Astrocyte of the spinal cord (primary cell): ENCODE measurements around the gene CDYL.

Experiments
- DNase-seq: peaks from one replicate; pipeline ENCODE4 v3.0.0; 2011; ENCODE audit warnings: low read depth, low spot score
- H3K4me3 ChIP-seq: 2 replicates; pipeline ENCODE4 v1.5.1; 2011; ENCODE audit warnings: low read depth, mild to moderate bottlenecking, low read length, moderate library complexity
- in situ Hi-C: cut with HindIII; loops from 2 replicates; pipeline ENCODE4 v1.10.0; 2017; ENCODE audit warnings: low sequenced_read_pairs
- TF ChIP-seq, protein P1 (sequence below): IDR thresholded peaks from 2 replicates; pipeline ENCODE4 v1.5.1; 2012; ENCODE audit warnings: low read depth, mild to moderate bottlenecking, low read length, inconsistent platforms

Gene CDYL

GRCh38 chr6:4920914-4921410 is 144.8 kb downstream of the CDYL start:
- no peak overlapping the region for H3K4me3 ChIP-seq
- in situ Hi-C loops, result no loop called here
- DNase-seq, result no peak
- TF ChIP-seq, protein P1, sequence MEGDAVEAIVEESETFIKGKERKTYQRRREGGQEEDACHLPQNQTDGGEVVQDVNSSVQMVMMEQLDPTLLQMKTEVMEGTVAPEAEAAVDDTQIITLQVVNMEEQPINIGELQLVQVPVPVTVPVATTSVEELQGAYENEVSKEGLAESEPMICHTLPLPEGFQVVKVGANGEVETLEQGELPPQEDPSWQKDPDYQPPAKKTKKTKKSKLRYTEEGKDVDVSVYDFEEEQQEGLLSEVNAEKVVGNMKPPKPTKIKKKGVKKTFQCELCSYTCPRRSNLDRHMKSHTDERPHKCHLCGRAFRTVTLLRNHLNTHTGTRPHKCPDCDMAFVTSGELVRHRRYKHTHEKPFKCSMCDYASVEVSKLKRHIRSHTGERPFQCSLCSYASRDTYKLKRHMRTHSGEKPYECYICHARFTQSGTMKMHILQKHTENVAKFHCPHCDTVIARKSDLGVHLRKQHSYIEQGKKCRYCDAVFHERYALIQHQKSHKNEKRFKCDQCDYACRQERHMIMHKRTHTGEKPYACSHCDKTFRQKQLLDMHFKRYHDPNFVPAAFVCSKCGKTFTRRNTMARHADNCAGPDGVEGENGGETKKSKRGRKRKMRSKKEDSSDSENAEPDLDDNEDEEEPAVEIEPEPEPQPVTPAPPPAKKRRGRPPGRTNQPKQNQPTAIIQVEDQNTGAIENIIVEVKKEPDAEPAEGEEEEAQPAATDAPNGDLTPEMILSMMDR, result no peak

- no peak for DNase-seq
- in situ Hi-C loops, result no loop called here
- TF ChIP-seq, protein P1, result no peak
- no peak overlapping the region for H3K4me3 ChIP-seq
These were observed 146.4 kb downstream of the CDYL start for GRCh38 chr6:4922488-4923037.

GRCh38 chr6:4923081-4923480 is 146.9 kb downstream of the CDYL start:
- TF ChIP-seq, protein P1, result no peak
- in situ Hi-C loops, result no loop called here
- no peak for DNase-seq
- no peak overlapping the region for H3K4me3 ChIP-seq

- in situ Hi-C loops, result no loop called here
- no peak for DNase-seq
- no peak overlapping the region for H3K4me3 ChIP-seq
- TF ChIP-seq, protein P1, result no peak
These were observed 148.6 kb downstream of the CDYL start for GRCh38 chr6:4924661-4925271.

DNA sequence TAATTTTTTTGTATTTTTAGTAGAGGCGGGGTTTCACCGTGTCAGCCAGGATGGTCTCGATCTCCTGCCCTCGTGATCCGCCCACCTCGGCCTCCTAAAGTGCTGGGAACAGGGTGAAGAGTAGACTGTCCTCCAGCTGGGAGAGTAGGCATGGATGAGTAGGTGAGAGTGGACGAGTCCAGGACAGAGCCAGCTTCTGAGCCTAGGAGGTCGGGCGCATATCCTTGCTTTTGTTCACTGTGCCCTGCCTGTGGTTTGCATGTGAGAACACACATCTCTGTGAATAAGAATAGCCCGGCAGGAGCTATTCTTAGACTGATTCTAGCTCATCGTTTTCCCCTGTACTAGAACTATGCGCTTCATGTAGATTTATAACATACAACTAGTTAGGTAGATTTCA is 149.4 kb downstream of the CDYL start:
- DNase-seq, result no peak
- TF ChIP-seq, protein P1, result no peak
- in situ Hi-C loops, result no loop called here
- H3K4me3 ChIP-seq, result no peak overlapping the region

- TF ChIP-seq, protein P1, result no peak
- in situ Hi-C loops, result no loop called here
- DNase-seq, result peak; percentile 40
- H3K4me3 ChIP-seq, result no peak overlapping the region
These were observed 152.2 kb downstream of the CDYL start for GRCh38 chr6:4928426-4928825.
